WI38 (cell line): Measurements from ENCODE around the gene PLEKHM3.

Source experiments
- H3K4me3 ChIP-seq: 2 replicates; pipeline ENCODE4 v1.5.1; 2011; ENCODE audit warnings: low read depth, mild to moderate bottlenecking, control low read depth, low read length
- TF ChIP-seq, protein P1 (sequence below): IDR thresholded peaks from 2 replicates; pipeline ENCODE4 v1.5.1; 2012; ENCODE audit warnings: low read depth, mild to moderate bottlenecking, control low read depth, low read length

Gene PLEKHM3

DNA sequence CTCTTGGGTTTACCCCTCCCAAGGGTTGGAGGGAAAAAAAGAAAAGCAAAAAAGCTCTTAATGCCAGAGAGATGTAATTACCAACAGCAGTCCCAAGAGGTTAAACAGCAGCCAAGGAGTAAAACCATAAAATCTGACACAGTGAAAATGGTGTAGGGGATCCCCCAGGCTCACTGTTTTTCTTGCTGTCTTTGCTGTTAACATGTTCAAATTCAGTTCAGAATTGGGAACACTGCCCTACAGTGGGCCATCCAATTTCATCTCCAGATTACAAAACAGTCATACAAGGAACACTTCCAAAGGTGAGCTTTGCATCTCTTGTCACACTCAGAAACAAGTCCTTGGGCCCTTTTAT, 54.5 kb downstream of the PLEKHM3 start:
- no peak overlapping the region for H3K4me3 ChIP-seq
- TF ChIP-seq, protein P1, sequence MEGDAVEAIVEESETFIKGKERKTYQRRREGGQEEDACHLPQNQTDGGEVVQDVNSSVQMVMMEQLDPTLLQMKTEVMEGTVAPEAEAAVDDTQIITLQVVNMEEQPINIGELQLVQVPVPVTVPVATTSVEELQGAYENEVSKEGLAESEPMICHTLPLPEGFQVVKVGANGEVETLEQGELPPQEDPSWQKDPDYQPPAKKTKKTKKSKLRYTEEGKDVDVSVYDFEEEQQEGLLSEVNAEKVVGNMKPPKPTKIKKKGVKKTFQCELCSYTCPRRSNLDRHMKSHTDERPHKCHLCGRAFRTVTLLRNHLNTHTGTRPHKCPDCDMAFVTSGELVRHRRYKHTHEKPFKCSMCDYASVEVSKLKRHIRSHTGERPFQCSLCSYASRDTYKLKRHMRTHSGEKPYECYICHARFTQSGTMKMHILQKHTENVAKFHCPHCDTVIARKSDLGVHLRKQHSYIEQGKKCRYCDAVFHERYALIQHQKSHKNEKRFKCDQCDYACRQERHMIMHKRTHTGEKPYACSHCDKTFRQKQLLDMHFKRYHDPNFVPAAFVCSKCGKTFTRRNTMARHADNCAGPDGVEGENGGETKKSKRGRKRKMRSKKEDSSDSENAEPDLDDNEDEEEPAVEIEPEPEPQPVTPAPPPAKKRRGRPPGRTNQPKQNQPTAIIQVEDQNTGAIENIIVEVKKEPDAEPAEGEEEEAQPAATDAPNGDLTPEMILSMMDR, result no peak

DNA sequence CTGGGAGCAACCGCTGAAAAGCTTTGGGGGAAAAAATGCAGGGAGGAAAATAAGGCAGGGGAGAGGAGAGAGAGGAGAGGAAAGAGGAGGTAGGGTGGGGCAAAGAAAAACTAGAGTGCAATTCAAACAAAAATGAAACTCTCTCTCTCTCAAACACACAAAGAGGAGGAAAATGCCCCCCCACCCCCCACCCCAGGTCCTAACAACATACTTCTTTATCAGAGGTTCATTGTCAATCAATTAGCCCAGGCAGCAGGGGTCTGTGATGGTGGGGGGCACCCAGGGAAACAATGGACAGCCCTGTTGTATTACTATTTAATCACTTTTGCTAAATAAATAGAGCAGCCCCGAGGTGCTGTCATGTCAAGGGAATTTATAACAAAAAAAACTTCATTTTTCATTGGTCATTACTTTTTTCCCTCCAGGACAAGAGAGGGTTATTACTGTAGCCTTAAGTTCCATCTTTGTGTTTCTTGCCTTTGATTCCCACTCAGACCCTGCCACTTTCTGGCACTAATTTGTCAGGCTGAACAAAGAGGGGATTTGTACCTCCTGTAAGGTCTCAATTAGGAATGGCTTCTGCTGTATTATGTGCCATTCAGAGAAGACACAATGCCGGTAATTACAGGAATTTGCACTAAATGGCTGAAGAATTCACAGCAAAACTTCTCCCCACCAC, 55.0 kb downstream of the PLEKHM3 start:
- TF ChIP-seq, protein P1, result no peak
- no peak overlapping the region for H3K4me3 ChIP-seq

DNA sequence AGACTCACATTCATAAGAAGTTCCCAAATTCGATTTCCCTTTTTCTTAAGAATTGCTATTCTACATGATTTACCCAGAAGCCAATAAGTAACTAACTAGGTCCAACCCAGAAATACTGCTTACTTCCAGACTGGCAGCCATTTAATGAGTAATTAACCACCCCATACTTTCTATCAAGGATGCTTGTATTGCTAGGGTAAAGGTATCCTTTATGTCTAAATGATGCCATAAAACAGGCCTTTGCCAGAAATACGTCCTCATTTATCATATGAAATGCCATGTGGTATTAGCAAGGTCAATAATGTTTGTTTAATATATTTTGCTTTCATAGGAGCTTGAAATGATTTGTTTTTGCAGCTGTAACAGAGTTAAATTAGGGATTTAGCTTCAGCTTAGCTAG, 56.1 kb downstream of the PLEKHM3 start:
- H3K4me3 ChIP-seq, result no peak overlapping the region
- TF ChIP-seq, protein P1, result no peak

DNA sequence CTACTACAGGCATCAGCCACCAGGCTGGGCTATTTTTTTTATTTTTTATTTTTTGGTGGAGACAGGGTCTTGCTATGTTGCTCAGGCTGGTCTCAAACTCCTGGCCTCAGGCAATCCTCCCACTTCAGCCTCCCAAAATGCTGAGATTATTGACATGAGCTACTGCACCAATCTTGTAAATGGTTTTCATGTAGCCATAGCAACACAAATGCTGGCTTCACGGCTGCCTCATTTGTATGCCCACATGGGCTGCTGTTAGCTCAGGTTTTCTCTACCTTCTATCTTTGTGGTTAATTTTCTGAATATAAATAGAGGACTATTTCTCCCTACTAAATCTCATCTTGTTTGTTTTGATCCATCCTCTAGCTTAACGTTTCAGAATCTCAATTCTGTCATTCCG, 58.2 kb downstream of the PLEKHM3 start:
- TF ChIP-seq, protein P1, result no peak
- no peak overlapping the region for H3K4me3 ChIP-seq

DNA sequence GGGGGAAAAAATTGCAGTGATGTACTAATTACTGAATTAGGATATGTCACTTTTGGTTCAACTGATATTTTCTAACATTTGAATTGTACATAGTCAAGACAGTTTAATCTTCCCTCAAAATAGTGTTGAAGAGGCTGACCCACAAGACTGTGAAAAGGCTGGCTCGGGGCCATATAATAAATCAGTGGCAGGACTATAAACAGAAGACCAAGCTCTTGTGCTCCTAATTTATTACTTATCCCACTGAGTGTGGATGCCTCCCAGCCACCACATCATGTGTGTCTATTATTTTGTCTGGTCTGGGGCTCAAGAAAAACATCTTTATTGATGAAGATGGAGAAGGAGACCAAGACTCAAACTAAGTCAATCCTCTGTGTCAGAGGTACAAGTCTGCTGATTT, 64.4 kb downstream of the PLEKHM3 start:
- TF ChIP-seq, protein P1, result no peak

DNA sequence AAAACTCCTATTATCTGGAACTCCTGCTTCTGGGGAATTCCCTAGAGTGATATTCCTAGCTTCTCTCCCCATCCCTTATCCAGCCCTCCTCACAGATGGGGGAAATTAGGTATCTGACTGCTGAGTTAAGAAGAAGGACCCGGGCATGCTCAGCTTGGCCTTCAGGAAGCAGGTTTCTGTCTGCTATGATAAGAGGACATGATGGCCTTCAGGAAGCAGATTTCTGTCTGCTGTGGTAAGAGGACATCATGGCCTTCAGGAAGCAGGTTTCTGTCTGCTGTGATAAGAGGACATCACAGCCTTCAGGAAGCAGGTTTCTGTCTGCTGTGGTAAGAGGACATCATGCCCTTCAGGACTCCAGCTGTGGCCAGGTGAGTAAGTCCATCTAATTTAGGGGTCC, 65.2 kb downstream of the PLEKHM3 start:
- TF ChIP-seq, protein P1, result no peak
- no peak overlapping the region for H3K4me3 ChIP-seq

More for the DNA sequence above, 64.4 kb downstream of the PLEKHM3 start:
- no peak overlapping the region for H3K4me3 ChIP-seq

DNA sequence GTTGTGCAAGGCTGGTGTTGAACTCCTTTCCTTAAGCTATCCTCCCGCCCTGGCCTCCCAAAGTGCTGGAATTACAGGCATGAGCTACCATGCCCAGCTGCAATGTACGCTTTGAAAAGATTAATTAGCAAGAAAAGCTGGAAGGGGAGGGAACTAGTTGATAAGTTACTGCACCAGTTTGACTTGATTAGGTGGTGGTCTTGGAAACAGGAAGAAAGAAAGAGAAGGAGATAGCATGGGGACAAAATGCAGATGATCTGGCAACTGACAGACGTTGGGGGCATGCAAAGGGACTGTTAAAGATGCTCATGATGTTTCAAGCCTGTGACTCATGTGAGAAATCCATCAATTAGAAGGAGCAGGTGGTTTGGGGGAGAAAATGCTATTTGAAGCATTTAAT, 68.6 kb downstream of the PLEKHM3 start:
- H3K4me3 ChIP-seq, result no peak overlapping the region
- TF ChIP-seq, protein P1, result no peak
